HG02642 (cell line): ENCODE data around the gene PLA2G4D.

Experiments
- ATAC-seq: cut with Tn5 transposase; IDR thresholded peaks from one replicate; pipeline ENCODE4 v1.9.1; 2021; ENCODE audit warnings: mild to moderate bottlenecking; ENCODE audit not compliant: unreplicated experiment, poor library complexity

Gene PLA2G4D

DNA sequence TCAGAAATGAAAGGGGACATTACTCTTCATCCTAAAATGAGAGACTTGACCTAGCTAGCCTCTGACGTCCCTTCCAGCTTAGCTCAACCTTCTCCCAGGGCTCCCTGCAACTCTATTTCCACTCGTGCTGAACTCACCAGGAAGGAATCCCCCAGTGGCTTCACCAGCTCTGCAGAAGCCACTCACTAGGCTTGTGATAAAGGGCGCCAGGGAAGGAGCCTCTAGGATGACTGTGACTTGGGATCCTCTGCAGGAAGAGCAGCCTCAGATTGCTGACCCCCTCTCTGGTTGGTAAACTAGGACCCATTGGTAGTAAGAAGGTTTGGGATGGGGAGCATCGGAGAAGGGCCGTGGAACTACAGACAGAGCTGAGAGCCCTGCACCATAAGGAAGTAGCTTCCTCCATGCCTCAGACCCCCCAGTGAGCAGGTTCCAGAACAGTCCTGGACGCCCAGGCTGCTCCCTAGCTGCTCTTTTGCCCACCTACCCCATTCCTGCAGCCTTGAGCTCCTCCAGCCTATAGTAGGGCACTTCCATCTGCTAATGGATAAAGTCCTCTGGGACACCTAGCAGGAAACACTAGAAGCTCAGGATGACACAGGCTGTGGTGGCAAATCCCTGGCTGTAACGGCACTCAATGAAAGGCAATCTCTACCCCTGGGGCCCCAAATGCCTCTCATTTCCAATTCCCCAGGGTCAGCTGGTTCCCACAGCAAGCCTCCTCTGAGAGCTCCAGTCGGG, 36.1 kb upstream of the PLA2G4D start:
- no peak for ATAC-seq

DNA sequence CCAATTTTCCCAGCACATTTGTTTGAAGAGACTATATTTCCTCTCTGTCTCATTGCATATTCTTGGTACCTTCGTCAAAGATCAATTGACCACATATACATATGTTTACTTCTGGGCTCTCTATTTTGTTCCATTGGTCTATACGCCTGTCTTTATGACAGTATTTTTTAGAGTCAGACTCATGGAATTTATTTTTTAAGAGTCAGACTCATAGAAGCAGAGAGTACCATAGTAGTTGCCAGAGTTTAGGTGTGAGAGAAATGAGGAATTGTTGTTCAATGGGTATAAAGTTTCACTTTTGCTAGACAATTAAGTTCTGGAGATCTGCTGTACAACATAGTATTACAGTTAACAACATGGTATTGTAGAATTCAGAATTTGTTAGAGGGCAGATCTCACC, 35.0 kb upstream of the PLA2G4D start:
- no peak for ATAC-seq

GRCh38 chr15:42128476-42128875, 34.1 kb upstream of the PLA2G4D start:
- no peak for ATAC-seq

GRCh38 chr15:42123546-42123945, 29.2 kb upstream of the PLA2G4D start:
- no peak for ATAC-seq

GRCh38 chr15:42121682-42122081, 27.3 kb upstream of the PLA2G4D start:
- no peak for ATAC-seq

DNA sequence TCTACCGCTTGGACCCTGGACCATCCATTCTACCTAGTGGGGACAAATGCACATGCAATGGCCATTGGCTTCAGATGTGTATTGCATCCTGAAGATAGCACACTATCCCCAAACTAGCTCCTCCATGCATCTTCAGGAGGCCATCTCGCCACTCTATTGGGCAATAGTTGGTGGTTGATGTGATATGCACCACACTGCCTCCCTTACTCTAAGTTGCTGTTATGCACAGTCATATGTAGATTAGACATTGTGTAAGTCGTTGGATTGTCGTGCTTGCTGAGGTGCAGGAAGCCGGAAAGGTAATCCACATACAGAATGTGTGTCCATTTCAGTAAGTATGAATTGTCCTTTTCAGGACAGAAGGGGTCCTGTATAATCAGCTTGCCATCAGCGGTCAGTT, 26.7 kb upstream of the PLA2G4D start:
- no peak for ATAC-seq

- ATAC-seq = no peak
Observed at GRCh38 chr15:42120285-42120684, 25.9 kb upstream of the PLA2G4D start.

DNA sequence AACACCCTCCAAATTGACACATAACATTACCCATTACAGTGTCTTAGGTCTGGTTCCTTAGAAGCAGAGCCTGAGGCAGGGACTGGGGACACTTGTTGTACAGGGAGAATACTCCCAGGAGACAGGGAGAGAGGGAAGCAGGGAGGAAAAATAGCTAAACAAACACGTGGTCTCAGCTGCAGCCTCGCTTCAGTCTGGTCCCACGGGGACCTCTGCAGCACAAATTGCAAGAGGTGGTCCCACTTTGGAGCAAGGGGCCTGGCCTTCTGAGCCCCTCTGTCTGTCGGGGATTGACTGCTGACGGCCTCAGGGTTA, 25.0 kb upstream of the PLA2G4D start:
- no peak for ATAC-seq

- ATAC-seq = no peak
Observed at GRCh38 chr15:42118650-42119445, 24.5 kb upstream of the PLA2G4D start.

GRCh38 chr15:42111924-42112323, 17.6 kb upstream of the PLA2G4D start:
- ATAC-seq = no peak

- ATAC-seq = no peak
Observed at GRCh38 chr15:42110367-42110766, 16.0 kb upstream of the PLA2G4D start.

DNA sequence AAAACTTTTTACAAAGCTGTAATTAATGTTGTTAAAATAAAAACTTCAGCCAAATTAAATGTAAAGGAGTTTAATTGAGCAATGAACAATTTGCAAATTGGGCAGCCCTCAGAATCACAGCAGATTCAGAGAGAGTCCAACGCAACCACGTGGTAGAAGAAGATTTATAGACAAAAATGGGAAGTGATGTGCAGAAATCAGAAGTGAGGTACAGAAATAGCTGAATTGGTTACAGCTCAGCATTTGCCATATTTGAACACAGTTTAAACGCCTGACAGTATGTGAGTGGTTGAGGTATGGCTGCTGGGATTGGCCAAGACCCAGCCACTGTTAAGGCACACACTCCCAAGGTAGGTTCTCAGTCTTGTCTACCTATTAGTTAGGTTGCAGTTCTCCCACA, 14.4 kb upstream of the PLA2G4D start:
- no peak for ATAC-seq

DNA sequence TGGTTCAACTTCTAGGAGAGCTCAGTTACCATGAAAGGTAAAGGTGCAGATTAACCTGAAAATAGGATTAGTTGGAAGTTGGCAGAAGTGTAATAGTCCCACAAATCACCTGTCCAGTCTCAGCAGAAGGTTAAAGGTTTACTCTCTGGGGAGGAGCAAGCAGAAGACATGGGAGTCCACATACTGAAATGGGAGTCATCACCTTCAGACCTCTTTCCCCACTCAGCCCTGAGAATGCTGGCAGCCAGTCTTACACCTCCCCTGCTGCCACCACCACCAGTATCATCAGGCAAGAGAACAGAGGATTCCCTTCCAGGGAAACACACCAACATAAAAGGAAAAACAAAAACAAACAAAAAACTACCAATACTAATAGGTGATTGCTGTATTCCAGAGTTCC, 13.8 kb upstream of the PLA2G4D start:
- ATAC-seq = no peak

- no peak for ATAC-seq
Observed at GRCh38 chr15:42107473-42107872, 13.1 kb upstream of the PLA2G4D start.

GRCh38 chr15:42106288-42106687, 11.9 kb upstream of the PLA2G4D start:
- no peak for ATAC-seq

DNA sequence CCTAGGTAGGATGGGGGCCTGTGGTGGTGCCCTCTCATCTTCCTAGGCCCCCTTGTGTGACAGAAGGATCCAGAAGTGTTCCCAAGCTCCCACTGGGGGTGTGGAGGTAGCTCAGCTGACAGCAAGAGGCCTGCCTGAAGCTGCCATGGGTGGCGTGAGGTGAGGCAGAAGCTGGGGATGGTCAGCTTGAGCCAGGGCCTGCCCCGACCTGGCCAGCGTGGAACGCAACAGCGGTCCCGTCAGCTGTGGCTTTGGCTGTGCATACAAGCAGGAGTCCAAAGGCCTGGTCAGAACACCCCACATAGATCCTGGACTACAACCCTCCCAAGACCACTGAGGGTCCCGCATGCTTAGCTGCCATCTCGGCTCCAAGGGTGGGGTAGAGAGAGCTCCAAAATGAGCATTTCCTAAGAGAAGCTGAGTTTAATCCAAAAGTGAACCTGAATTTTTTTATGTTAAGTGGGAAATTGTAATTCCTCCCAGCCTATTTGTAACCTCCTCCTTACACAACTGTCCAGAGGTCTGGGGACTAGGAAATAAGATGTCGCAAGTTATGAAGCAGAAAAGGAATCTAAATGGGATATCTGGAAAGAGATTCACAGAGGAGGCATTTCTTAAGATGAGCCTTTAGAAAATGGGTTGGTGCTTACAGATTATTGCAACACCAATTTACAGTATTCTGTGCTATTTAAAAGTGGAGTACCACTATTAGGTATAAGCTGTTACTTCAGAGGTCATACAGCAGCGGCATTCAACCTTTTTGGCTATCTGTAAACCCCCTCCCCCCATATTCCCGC, 9.9 kb upstream of the PLA2G4D start:
- no peak for ATAC-seq

GRCh38 chr15:42102646-42103235, 8.4 kb upstream of the PLA2G4D start:
- no peak for ATAC-seq

DNA sequence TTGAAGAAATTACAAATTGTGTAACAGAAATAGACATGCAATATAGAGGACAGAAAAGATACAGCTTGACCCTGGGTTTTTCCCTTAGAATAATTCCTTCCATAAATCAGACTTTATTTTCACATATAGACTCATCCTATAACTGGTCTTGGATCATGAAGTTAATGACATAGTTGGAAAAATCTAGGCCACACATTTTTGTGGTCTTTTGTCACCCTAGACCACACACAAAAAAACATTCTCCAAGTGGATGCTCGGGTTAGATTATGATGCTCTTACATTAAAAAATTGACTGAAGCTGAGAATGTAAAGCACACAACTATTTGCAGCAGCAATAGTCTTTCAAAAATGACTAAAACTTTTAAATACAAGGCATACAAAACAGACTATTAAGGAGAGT, 7.5 kb upstream of the PLA2G4D start:
- no peak for ATAC-seq

DNA sequence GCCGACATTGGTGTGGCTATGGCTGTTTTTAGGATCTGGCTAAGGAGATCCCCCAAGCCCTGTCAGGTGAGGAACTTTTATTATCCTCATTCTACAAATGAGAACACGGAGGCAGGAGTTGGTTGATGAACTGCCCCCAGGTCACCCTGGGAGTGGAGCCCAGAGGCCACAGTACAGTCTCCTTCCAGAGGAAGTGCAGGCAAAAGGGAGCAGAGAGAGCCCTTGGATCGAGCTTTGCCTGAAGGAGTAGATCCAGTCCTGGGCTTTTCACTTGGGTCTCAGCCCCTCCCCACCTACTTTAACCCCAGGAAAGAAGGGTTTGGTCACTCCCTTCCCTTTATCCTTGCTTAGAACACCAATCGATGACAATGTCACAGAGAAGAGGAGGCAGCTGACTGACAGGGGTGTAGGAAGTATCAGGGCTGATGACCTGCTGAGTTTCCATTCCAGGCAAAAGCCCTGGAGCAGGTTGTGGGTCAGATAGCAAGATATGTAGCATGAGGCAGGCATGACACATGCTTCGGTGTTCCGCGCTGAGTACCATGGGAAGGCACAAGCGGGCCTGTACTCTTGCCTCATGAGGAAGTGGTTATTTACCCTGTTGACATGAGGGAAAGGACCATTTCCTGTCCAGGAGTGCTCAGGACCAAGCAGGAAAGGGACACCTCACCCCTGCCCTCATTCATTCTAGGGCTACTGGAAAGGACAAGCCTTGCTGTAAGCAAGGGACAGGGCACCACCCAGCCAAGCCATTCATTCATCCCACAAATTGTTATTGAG, 5.8 kb upstream of the PLA2G4D start:
- no peak for ATAC-seq

GRCh38 chr15:42097018-42097417, 2.7 kb upstream of the PLA2G4D start:
- no peak for ATAC-seq
